T1000 (cell line): ENCODE data around the gene FGGY.

Experiments used
- DNase-seq: peaks from one replicate; lab custom pipeline; 2025; ENCODE audit warnings: mixed read lengths; lab: John Stamatoyannopoulos, UW

Gene FGGY

DNA sequence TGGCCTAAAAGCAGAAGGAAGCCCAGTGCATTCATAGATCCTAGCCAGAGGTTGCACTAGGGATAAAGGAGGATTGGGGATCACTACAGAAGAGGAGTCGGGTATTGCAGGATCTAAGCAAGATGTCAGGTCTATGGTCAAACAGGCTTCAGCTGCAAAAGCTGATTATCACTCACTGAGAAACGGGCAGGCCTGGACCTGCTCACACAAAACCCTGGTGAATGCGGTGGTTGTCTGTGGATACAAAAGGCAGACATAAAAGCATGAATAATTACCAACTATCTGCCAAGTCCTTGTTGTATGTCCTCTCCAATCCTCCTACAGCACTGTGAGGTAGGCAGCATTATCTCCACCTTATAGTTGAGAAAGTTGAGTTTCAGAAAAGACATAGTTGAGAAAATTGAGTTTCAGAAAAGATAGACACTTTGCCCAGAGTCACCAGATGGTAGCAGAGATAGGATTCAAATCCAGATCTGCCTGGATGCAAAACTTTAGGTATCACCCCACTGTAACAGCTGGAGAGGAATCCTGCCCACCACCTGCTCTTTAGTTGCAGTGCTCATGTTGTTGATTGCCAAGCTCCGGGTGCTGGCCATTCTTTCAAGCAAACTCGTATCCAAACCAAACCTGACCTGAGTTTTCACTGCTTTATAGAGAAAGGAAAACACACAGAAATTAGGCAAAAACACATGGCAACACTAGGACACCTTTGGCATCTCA lies 468.3 kb downstream of the FGGY start:
- DNase-seq = no peak

DNA sequence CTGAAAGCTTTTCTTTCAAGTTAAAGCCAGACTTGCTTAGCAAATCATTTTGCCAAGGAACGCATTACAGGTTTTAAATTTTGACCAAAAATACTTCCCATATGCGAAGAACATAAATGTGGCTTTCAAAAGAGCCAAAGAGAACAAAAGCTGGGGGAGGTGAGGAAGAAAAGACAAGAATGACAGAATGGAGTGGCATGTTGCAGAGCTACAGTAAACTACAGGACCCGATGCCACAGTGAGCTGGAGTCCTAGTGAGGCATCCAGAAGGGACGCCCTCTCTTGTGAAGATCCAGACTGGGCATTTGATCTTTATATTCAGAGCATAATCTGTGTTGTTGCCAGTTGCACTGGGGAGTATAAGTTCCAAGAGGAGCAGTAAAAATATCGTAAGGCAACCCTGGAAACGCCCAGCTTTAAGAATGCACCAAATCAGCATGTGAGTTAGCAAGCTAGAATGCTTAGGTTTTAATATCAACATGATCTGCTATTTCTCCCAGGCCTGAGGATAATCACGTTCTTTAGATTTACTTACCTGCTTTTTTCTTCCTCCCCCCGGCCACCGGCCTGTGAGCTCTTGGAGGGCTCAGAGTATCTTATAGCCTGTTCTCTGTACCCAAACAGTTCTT lies 469.4 kb downstream of the FGGY start:
- no peak for DNase-seq

DNA sequence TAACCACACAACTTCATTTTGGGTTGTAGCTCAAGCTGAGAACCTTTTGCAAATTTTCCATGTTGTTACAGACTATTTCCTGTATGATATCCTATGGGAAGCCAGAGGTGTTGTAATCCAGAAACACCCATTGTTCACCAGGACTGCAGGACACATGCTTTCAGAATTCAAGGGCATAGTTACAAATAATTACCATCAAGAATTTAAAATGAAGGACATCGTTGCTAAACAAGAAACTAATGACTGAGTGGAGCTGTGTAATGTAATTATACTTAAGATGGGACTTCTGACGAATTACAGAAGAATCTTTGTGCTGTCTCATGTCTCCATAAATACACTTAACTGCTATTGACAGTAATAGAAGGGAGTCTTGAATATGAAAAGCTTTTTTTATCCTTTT lies 470.2 kb downstream of the FGGY start:
- DNase-seq = no peak

DNA sequence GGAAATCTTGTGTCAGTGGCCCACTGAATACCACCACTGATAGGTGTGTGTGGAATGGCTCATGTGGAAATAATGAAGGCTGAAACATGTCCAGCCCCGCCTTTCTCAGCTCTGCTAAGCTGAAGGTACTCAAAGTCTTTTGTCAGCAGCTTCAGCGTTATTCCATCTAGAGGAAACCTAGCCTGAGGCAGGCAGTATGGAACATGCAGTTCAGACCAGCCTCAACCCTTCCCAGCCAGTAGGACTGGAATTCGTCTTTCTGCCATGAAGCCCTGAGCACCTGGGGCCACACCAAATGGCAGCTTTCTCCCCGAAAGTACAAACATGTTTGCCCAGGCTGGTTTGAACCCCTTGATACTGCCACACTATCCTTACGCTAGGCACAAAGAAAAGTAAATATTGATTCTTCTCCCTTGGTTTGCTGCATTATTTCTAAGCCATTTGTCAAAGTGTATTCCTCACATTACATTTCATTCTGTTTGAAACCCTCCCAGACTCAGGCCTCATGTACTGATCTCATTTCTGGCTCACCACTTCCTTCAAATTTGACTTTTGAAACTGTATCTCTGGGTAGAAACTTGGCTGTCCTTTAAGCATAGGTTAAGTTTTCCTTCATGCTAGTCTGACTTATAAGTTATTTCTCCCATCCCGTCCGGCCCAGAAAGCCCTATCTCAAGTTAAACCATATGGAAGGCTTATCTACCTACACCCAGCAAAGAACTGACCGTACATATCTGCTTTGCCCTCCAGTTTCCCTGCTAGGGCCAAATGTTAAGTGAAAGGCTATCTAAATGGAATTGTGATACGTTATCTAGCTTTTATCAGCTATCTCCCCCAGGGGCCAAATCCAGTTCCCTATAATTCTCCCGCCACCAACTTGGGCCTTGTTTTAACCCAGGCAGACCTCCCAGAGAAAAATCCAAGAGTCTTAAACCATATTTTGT lies 472.2 kb downstream of the FGGY start:
- no peak for DNase-seq

DNA sequence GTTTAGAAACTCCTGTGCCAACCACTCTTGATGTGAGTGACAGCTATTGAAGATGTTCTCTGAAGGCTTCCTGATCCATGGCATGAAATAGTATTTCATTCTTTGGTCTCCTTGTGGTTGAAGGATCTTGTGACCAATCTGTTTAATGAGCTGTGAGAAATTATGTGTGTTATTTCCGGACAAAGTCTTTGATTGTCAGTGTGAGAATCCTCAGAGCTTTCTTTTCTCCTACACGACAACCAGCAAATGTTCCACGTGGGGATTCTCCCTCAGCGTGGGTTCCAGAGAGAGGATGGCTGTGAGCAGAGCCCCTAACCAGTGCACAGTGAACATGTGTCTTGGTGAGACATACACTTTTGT lies 472.8 kb downstream of the FGGY start:
- no peak for DNase-seq

DNA sequence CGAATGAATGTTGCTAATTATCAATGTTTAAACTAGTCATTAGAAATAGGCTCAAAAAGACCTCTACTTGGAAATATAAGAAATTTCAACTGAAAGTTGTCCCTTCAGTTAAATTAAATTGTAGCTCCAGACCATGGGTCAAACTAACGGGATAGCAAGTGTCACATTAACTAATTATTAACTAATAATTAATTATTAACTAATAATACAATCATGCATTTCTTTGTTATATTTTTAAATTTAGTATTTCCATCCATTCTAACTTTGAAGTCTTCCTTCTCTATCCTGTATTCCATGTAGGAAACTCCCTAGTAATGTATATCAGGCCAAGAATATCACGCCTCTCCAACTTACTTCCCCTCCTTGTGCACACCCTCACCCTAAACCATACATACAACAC lies 474.5 kb downstream of the FGGY start:
- DNase-seq = no peak

DNA sequence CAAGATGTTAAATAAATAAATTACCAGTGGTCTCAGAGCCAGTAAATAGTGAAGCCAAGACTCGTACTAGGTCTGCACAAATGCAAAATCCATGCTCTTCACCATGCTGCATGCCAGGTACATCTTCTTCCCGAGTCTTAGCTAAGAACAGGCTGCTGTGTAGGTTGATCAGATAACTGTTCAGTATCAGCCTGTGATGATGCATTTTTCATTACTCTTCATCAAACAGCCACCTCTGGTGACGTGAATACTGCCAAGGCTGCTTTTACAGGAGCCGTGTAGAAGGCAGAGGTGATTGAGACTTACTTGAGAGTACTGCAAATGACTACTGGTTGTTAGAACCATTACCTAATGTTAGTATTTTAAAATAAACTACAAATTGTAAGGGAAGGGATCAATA lies 478.6 kb downstream of the FGGY start:
- no peak for DNase-seq

DNA sequence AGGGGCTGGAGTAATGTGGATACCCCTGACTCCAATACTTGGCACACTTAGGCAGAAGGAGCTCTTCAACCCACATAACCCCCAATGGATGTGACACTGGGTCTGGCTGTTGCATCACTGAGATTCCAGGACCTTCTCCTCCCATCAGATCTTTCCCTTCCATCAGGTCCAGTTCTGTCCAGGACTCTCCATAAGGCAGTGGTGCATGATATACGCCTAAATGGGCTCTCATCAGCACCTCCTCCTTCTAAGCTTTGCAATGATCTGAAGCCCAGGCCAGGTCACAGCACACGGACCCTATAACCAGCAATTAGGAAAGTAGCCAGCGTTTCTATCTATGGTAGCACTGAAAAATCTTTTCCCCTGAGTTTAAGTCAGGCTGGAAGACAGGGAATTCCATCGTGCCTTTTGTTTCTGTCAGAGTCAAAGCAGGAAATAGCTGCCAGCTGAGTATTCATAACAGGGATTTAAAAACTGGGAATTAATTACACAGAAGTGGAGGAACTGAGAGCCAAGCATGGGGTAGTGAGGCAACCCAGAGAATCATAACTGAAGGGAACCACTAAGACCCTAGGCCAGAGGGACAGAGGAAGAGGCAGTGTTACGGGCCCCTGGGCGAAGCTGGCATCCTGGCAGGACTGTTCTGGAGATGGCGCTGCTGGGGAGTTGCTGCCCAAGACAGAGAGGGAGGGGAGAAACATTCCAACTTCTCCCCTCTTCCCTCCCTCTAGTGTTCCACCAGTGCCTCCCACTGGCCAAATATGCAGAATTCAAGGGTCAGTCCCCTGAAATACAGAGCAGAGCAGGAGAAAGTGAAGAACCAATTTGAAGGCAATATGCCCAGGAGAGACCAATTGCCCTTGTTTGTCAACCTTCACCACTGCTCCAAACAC lies 480.3 kb downstream of the FGGY start:
- no peak for DNase-seq

DNA sequence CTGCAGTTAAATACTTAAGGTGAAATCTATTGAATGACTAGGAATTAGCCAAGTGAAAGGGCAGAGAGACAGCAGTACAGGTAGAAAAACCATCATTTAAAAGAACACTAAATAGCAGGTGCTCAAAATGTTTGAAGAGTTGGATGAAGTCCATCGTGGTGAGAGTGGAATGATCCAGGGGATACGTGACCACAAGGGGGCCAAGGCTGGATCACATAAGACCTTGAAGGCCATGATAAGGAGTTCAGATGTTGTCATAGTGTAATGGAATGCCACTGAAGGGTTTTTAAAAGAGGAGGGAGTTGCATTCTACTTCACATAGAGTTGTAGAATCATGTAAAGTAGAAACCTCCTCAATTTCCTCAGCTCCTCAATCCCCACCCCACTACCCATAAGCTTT lies 483.1 kb downstream of the FGGY start:
- no peak for DNase-seq

DNA sequence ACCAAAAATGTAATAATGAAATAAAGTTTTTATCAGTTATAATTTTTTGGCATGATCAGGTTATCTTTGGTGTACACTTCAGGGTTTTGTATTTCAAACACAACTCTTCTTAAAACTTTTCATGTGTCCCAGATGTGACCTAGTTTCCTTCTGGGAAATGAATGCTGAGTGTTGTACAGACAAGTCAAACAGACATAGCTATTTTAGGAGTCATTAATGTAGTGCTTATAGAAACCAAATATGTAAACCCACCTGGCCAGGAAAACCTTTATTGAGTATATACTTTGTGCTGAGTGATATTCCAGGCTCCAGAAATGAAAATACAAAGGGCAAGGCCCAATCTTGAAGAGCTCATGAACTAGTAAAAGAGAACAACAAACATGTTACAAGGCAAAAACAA lies 491.9 kb downstream of the FGGY start:
- DNase-seq = no peak

DNA sequence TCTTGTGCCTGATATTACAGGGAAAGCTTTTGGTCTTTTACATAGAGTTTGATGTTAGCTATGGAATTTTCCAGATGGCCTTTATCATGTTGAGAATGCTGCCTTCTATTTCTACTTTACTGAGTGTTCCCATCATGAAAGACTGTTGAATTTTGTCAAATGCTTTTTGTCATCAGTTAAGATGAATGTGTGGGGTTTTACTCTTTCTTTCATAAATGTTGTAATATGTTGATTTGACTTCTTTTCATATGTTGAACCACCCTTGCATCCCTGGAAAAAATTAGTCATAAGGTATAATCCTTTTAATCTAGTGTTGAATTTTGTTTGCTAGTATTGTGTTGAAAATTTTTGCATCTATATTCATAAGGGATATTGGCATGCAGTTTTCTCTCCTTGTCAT lies 501.7 kb downstream of the FGGY start:
- no peak for DNase-seq

DNA sequence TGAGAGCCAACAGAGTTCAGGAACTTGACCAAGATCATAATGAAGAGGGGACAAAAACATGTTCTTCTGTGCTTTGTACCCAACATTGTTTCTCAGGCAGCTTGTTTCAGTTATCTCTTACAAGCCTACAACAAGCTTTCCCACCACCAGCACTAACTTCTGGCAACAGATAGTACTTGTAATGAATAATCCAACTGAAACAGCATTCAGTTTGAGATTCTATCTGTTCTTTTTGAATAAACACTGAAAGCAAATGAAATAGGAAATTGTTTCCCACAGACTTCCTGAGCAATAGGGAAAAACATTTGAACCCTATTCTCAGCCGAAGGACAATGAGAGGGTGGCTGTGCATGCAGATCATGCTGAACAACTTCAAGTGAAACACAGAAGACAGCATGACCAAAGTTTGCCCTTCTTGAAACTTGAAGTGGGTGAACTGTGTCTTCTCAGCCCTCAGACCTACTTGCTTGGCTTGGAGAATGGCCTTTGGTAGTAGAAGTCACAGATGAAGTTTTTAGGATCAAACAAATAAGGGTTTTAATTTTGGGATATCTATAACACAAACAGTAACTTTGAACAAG lies 506.7 kb downstream of the FGGY start:
- DNase-seq = no peak

DNA sequence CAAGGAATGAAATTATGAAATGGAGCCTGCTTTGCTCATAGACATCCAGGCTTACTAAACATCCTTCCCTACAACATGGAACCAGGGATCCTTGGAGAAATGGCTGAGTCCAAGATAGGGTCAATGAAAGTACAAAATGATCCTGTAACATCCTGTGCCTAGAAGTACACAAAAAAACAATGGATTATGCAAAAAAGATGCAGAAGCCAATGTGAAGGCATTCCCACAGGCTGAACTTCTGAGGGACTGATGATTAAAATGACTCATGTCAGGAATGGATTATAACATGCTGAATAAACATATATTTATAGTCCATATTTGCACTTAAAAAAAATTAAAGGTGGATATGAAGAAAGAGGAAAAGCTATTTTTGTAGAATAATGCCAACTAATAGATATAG lies 507.4 kb downstream of the FGGY start:
- no peak for DNase-seq

DNA sequence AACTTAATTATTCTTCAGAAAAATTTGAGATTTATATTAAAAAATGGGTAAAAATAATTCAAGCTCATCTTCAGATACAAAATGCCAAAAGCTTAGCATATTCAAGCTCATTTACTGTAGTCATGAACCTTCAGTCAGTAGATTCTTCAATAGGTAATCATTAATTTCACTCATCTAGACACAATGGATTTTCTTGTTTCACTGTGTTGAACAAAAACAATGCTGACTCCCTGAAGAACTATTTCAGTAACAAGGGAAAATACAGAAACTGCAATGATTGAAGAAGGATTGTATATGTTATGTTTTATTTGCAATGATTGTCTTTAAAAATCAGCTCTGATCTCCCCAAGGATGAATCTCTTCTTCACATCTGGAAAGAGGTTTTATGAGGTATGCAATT lies 508.7 kb downstream of the FGGY start:
- no peak for DNase-seq
